ENCODE results near the gene HNRNPA2B1.

GRCh38 chr7:26213807-26214515, 13.4 kb upstream of the HNRNPA2B1 start:
- no peak for TF ChIP-seq CTCF (IDR thresholded peaks at IDR 0.05)
- no peak for TF ChIP-seq POLR2A (IDR thresholded peaks at IDR 0.05)
- no peak for TF ChIP-seq EP300 (IDR thresholded peaks at IDR 0.05)

Measured in upper lobe of left lung (tissue), 4 donors.